ENCODE data around the gene ENO1. TPM values are rescaled to one million over a fixed set of nuclear protein-coding genes. Genes with fewer than 3 reads are reported as not detected.
"Not testable (repeated sequence)": the region's sequence is repeated elsewhere in the genome, so short reads cannot be mapped to it uniquely, and the experiment has no call there.

The ENO1 gene
- total RNA-seq, 2 donors from 2014 or later = 386 to 423 TPM

DNA sequence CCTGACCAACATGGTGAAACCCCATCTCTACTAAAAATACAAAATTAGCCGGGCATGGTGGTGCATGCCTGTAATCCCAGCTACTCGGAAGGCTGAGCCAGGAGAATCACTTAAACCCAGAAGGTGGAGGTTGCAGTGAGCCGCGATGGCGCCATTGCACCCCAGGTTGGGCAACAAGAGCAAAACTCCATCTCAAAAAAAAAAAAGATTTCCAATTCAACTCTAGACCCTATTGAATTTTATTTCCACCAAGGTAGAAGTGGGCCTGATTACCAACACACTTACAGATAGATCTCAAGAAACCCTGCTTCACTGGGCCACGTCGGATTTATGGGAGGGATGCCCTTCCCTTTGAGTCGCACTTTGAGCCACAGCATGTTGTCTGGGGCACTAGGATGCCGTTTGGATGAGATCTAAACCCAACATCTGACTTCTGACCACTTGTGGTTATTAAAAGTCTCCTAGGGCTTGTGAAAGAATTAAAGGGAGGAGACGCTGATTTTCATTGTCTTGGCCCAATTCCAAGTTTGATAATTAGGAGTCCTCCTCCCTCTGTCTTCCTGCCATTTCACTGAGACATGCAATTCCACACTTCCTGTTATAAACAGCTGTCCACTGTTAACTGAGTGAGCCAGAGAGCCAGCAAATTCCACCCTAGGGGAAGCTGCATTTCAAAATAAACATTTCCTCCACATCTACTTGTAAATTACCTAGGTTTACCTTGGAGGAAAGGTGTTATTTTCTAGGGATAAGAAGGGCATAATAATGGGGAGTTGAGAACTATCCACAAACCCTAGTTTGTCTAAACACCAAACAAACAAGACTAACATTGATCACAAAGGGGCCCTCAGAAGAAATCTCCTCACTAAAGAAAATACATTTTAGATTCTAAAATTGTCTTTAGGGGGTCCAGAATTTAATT is 55.9 kb downstream of the ENO1 start:
- peak overlapping the region; percentile 0 to 32 for H3K27ac ChIP-seq
- H3K4me3 ChIP-seq = no peak overlapping the region
- H3K4me1 ChIP-seq (replicated peaks) = peaks cover 3% of the 10 kb centered on the region
- intact Hi-C loops (cut with DNase I) = no loop called here
- no peak for TF ChIP-seq POLR2A (IDR thresholded peaks at IDR 0.05)
- peak; percentile 63 for TF ChIP-seq POLR2AphosphoS5 (IDR thresholded peaks at IDR 0.05)
- TF ChIP-seq CTCF (IDR thresholded peaks at IDR 0.05) = no peak
- 45% methylated on average over 10 of the region's 10 CpGs for WGBS
- no peaks in the 10 kb centered on the region for H3K36me3 ChIP-seq
- no peak for DNase-seq (ENCODE audit: low spot score)
- H3K27me3 ChIP-seq (replicated peaks; ENCODE audit: insufficient read depth) = no peaks in the 10 kb centered on the region
- no peaks in the 10 kb centered on the region for H3K9me3 ChIP-seq

- WGBS = 58% methylated on average over 2 of the region's 2 CpGs
Observed at GRCh38 chr1:8821084-8821483, 57.4 kb downstream of the ENO1 start.

GRCh38 chr1:8818789-8819188 is 59.7 kb downstream of the ENO1 start:
- H3K4me3 ChIP-seq = not testable (repeated sequence)

More at GRCh38 chr1:8821084-8821483, 57.4 kb downstream of the ENO1 start:
- H3K4me1 ChIP-seq (replicated peaks) = peaks cover 3% of the 10 kb centered on the region
- no peaks in the 10 kb centered on the region for H3K36me3 ChIP-seq
- TF ChIP-seq POLR2AphosphoS5 (IDR thresholded peaks at IDR 0.05) (no peak), POLR2A (IDR thresholded peaks at IDR 0.05) (no peak), CTCF (IDR thresholded peaks at IDR 0.05) (no peak)
- H3K27me3 ChIP-seq (replicated peaks; ENCODE audit: insufficient read depth) = no peaks in the 10 kb centered on the region
- H3K27ac ChIP-seq = no peak overlapping the region
- DNase-seq (ENCODE audit: low spot score) = no peak
- no peak overlapping the region for H3K4me3 ChIP-seq
- no peaks in the 10 kb centered on the region for H3K9me3 ChIP-seq
- intact Hi-C loops (cut with DNase I) = no loop called here

GRCh38 chr1:8818325-8818775 is 60.1 kb downstream of the ENO1 start:
- H3K4me3 ChIP-seq = peak overlapping the region; percentile 85
- WGBS = 16% methylated on average over 4 of the region's 4 CpGs

More at GRCh38 chr1:8818789-8819188, 59.7 kb downstream of the ENO1 start:
- H3K36me3 ChIP-seq; DNase-seq (ENCODE audit: low spot score); H3K9me3 ChIP-seq; intact Hi-C loops (cut with DNase I); H3K4me1 ChIP-seq (replicated peaks); H3K27me3 ChIP-seq (replicated peaks; ENCODE audit: insufficient read depth): not testable (repeated sequence)
- H3K27ac ChIP-seq = peak overlapping the region; percentile 94 to 97
- WGBS = 90% methylated on average over 13 of the region's 13 CpGs

More at GRCh38 chr1:8818325-8818775, 60.1 kb downstream of the ENO1 start:
- Histone ChIP-seq H3K4me1 (replicated peaks) (peaks cover 3% of the 10 kb centered on the region), H3K27ac (peak overlapping the region; percentile 94 to 97), H3K27me3 (replicated peaks; ENCODE audit: insufficient read depth) (no peaks in the 10 kb centered on the region), H3K36me3 (no peaks in the 10 kb centered on the region), H3K9me3 (no peaks in the 10 kb centered on the region)
- TF ChIP-seq POLR2A (IDR thresholded peaks at IDR 0.05) = no peak
- TF ChIP-seq POLR2AphosphoS5 (IDR thresholded peaks at IDR 0.05) = no peak
- TF ChIP-seq CTCF (IDR thresholded peaks at IDR 0.05) = no peak
- intact Hi-C loops (cut with DNase I) = no loop called here
- DNase-seq (ENCODE audit: low spot score) = peak; percentile 47

Data from prostate gland (tissue), 2 donors.